GM21360 (cell line): ENCODE results near the gene MRI1.
A peak's percentile ranks its signal among the peaks of the same experiment; 100 is the strongest.
"Not testable (repeated sequence)": the region's sequence is repeated elsewhere in the genome, so short reads cannot be mapped to it uniquely, and the experiment has no call there.

ENCODE experiments used
- ATAC-seq: cut with Tn5 transposase; IDR thresholded peaks from one replicate; pipeline ENCODE4 v1.9.1; 2021; ENCODE audit warnings: mild to moderate bottlenecking, moderate library complexity; ENCODE audit not compliant: unreplicated experiment

The MRI1 gene

DNA sequence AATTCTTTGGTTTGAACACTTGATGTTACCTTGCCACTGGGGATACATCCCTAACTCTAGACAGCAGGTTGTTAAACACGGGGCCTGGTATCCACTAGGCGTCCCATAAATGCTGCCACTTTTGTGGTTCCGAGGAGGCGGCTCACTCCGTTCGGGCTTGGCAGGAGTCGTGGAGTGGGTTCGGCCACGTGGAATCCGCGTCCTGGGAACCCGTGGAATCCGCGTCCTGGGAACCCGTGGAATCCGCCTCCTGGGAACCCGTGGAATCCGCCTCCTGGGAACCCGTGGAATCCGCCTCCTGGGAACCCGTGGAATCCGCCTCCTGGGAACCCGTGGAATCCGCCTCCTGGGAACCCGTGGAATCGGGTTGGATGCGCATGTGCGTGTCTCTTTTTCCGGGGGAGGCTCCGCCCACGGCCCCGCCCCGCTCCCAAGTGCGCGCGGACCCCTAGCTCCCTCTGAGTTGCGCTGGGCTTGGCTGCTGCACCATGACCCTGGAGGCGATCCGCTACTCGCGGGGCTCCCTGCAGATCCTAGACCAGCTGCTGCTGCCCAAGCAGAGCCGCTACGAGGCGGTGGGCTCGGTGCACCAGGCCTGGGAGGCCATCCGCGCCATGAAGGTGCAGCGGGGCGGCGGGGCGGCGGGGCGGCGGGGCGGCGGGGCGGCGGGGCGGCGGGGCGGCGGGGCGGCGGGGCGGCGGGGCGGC is at the start of gene MRI1:
MRI1 (plus strand) TSS at position 422 of the 707 bp plus-strand sequence; CDS start at position 489, 67 bp downstream.
- ATAC-seq = no peak

GRCh38 chr19:13717194-13717643 is 47.1 kb upstream of the MRI1 start:
- no peak for ATAC-seq

DNA sequence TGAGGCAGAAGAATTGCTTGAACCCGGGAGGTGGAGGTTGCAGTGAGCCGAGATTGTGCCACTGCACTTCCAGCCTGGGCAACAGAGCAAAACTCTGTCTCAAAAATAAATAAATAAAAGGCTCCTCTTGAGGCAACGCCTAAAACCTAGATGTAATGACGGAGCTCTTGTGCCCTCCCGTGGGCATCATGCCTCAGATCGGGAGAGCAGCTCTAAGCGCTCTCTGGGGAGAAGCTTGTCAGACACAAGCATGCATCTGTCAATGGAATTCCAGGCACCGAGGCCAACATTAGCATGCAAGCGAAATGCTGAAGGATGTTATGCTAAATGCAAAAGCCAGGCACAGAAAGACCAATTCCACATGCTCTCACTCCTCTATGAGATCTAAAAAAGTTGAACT is 45.6 kb upstream of the MRI1 start:
- ATAC-seq = no peak

DNA sequence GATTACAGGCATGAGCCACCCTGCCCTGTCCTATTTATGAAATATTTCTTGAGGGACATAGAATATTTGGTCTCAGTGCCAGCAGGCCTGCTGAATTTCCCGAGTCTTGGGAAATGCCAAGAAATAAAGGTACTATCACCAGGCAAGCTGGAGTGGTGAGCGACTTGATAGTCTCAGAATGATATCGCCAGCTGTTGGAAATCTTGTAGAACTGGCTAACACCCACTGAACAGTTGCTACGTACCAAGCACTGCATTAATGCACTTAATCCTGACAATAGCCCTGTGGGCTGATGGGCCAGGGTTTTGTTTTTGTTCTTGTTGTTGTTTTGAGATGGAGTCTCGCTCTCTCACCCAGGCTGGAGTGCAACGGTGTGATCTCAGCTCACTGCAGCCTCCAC is 42.2 kb upstream of the MRI1 start:
- ATAC-seq = no peak

- no peak for ATAC-seq
These were observed 41.1 kb upstream of the MRI1 start for GRCh38 chr19:13723206-13723605.

- ATAC-seq = no peak
These were observed 38.0 kb upstream of the MRI1 start for GRCh38 chr19:13726323-13726722.

- no peak for ATAC-seq
These were observed 36.5 kb upstream of the MRI1 start for GRCh38 chr19:13727798-13728197.

- no peak for ATAC-seq
These were observed 34.5 kb upstream of the MRI1 start for GRCh38 chr19:13729859-13730258.

- peak; percentile 92 for ATAC-seq
These were observed 33.0 kb upstream of the MRI1 start for GRCh38 chr19:13731147-13731964.

DNA sequence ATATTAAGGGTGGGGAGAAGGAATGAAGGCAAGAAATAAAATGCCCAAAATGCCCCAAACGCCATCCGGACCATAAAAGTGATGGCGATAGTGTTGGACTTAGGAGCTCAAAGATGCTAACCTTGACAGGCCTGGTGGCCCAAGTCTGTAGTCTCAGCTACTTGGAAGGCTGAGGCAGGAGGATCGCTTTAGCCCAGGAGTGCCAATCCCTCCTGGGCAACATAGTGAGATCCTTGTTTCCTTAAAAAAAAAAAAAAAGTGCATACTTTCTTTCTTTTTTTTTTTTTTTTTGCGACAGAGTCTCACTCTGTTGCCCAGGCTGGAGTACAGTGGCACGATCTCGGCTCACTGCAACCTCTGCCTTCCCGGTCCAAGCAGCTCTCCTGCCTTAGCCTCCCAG is 32.0 kb upstream of the MRI1 start:
- ATAC-seq = no peak

- ATAC-seq = no peak
These were observed 29.6 kb upstream of the MRI1 start for GRCh38 chr19:13734751-13735150.

- no peak for ATAC-seq
These were observed 26.2 kb upstream of the MRI1 start for GRCh38 chr19:13738073-13738472.

- no peak for ATAC-seq
These were observed 22.4 kb upstream of the MRI1 start for GRCh38 chr19:13741893-13742292.

DNA sequence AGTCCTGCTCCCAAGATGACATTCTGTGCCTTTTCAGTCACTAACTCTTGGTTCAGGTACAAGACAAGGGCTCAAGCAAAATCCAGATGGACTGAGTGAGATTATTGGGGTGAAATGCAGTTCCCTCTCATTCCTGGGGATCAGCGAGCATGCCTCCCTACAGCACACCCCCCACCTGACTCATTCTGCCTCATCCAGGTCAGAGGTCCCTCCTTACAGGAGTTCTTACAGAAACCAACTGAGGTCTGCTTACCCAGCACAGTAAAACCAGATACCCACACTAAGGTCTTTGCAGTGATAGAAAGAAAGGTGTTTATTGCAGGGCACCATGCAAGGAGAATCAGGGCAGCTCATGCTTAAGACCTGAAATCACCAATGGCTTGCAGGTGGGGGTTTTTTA is 21.6 kb upstream of the MRI1 start:
- no peak for ATAC-seq

- ATAC-seq = no peak
These were observed 20.1 kb upstream of the MRI1 start for GRCh38 chr19:13744174-13744573.

GRCh38 chr19:13747098-13747453 is 17.2 kb upstream of the MRI1 start:
- ATAC-seq = no peak

GRCh38 chr19:13748169-13748828 is 16.0 kb upstream of the MRI1 start:
- no peak for ATAC-seq

DNA sequence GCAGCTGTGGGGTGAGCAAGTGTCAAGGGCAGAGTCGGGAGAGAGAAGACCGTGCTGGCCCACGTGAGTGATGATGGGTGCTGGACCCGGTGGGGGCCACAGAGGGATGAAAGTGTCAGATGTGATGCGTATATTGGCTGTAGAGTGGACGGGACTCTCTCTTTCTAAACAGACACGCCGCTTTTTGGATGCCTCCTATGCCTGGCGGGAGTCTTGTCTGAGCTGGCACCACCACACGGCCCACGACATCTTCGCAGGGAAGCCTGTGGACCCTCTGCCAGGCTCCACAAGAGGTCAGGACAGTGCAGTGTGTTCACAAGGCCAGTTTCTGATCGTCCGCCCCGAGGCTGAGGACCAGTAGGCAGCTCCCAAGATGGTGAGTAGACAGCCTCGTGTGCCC is 12.9 kb upstream of the MRI1 start:
- no peak for ATAC-seq

DNA sequence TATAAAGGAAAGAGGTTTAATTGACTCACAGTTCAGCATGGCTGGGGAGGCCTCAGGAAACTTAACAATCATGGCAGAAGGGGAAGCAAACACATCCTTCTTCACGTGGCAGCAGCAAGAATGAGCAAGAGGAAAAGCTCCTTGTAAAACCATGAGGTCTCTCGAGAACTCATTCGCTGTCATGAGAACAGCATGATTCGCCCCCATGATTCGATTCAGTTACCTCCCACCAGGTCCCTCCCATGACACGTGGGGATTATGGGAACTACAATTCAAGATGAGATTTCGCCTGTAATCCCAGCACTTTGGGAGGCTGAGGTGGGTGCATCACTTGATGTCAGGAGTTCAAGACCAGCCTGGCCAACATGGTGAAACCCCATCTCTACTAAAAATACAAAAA is 10.7 kb upstream of the MRI1 start:
- not testable (repeated sequence) for ATAC-seq

DNA sequence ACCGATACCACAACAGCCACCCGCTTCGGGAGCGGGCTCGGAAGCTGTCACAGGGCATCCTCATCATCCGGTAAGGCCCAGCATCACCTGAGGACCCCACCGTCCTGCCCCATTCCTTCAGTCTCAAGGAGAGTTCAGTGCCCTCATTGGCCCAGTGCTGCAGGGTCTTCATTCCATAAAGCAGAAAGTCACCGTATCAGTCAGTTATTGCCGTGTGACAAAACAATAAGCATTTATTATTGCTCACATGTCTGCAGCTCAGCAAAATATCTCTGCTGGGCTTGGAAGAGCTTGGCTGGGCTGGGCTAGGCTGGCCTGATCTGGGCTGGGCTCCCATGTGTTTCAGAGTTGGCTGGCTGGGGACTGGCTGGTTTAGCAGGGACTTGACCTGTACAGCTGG is 8.1 kb upstream of the MRI1 start:
- no peak for ATAC-seq

DNA sequence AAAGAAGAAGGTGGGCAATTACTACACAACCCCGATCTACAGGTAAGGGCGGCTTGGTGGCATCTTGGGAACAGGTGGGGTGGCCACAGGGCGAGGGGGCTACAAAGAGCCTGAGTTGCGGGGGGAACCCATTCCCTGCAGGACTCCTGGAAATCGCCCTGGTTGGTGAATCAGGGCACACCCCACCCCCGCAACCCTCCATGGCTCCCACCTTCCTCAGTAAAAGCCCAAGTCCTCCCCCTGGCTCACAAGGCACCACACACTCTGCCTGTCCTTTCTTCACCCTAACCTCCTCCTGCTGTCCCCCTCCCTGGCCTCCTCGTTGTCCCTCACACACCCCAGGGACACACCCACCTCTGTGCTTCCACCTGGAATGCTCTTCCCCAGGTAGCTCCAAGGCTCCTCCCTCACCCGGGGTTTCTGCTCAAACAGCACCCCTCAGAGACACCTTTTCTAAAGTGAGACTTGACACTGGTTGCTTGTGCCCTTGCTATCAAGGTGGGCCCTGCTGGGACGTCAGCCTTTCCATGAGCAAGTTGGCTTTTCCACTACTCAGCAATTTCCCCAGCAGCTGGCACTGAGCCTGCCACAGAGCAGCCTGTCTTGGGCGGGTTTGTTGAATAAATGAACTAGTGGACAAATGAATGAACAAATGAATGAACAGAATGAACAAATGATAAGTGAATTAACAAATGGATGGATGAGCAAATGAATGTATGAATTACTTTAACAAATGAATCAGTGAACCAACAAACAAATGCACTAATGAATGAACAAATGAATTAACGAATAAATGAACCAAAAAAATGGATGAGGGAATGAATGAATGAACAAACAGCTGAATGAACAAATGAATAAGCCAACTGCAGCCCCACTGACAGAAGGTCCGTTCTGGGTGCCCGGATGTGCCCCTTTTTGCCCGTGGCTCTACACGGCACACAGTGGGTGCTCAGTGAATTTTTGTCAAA is 6.2 kb upstream of the MRI1 start:
- no peak for ATAC-seq
